Measurements from ENCODE around the gene GPA33. TPM values are rescaled to one million over a fixed set of nuclear protein-coding genes. Genes with fewer than 3 reads are reported as not detected.

The GPA33 gene
- total and polyA plus RNA-seq, 10 of the 15 experiments (the other 5 are each of a cell fraction or from before 2014, with no cell fraction given): 0.09 to 0.27 (median 0.21) TPM; not detected in 1

GRCh38 chr1:167136191-167136614, 46.0 kb upstream of the GPA33 start:
- Histone ChIP-seq H3K36me3 (ENCODE audit: control insufficient read depth in 2 of 2, insufficient read depth in 2 of 2, low read length in 1 of 2) (no peaks in the 10 kb centered on the region), H3K27me3 (replicated peaks in 1 of 2; ENCODE audit: control insufficient read depth in 2 of 2, insufficient read depth in 2 of 2, low read length in 1 of 2) (peaks cover 3 to 8% of the 10 kb centered on the region in 2 experiments; a peak in 2 of 4 replicates), H3K4me3 (no peak overlapping the region), H3K9ac (ENCODE audit: control insufficient read depth, insufficient read depth, low read length) (no peak overlapping the region), H4K20me1 (ENCODE audit: control insufficient read depth, insufficient read depth) (no peaks in the 10 kb centered on the region), H3K4me2 (ENCODE audit: control insufficient read depth, insufficient read depth) (no peak overlapping the region), H3K9me3 (replicated peaks; ENCODE audit: control insufficient read depth, insufficient read depth, low read length) (no peaks in the 10 kb centered on the region), H3K4me1 (ENCODE audit: control insufficient read depth, insufficient read depth, low read length) (no peaks in the 10 kb centered on the region), H2AFZ (ENCODE audit: control insufficient read depth, low read depth, low read length) (no peak overlapping the region), H3K79me2 (ENCODE audit: control insufficient read depth, insufficient read depth, low read length) (no peaks in the 10 kb centered on the region), H3K27ac (ENCODE audit: control insufficient read depth, insufficient read depth) (no peak overlapping the region)
- DNase-seq (ENCODE audit: low read depth, low spot score): no peak
- no TSS peak for BruUV-seq (replicated peaks)
- ChIA-PET RAD21 (ENCODE audit: unreplicated experiment) (no interaction called here), CTCF (interaction anchor here (1.6 to 5.0 kb wide), 2 partner anchors 75 to 78 kb away, joined by 3 to 20 read pairs; no protein-coding TSS in a partner anchor), SMC1A (ENCODE audit: uncharacterized antibody, unreplicated experiment) (interaction anchor here (0.7 kb wide), 1 partner anchor 83 kb away, joined by 3 read pairs; no protein-coding TSS in a partner anchor), POLR2A (no interaction called here)
- no peak for FAIRE-seq
- in situ Hi-C loops (cut with MboI) (no loop called here), intact Hi-C loops (cut with micrococcal nuclease; ENCODE audit: unreplicated experiment) (no loop called here)
- ATAC-seq: no peak
- TF ChIP-seq BACH1 (IDR thresholded peaks at IDR 0.05; ENCODE audit: borderline replicate concordance): no peak
- TF ChIP-seq ELK1 (IDR thresholded peaks at IDR 0.05; ENCODE audit: low read depth, low read length): no peak
- no peak for TF ChIP-seq RAD51 (IDR thresholded peaks at IDR 0.05)
- no peak for TF ChIP-seq BMI1 (IDR thresholded peaks at IDR 0.05; ENCODE audit: borderline replicate concordance)
- TF ChIP-seq, protein P1, sequence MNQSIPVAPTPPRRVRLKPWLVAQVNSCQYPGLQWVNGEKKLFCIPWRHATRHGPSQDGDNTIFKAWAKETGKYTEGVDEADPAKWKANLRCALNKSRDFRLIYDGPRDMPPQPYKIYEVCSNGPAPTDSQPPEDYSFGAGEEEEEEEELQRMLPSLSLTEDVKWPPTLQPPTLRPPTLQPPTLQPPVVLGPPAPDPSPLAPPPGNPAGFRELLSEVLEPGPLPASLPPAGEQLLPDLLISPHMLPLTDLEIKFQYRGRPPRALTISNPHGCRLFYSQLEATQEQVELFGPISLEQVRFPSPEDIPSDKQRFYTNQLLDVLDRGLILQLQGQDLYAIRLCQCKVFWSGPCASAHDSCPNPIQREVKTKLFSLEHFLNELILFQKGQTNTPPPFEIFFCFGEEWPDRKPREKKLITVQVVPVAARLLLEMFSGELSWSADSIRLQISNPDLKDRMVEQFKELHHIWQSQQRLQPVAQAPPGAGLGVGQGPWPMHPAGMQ (IDR thresholded peaks at IDR 0.05; ENCODE audit: borderline replicate concordance): no peak
- TF ChIP-seq, protein P2, sequence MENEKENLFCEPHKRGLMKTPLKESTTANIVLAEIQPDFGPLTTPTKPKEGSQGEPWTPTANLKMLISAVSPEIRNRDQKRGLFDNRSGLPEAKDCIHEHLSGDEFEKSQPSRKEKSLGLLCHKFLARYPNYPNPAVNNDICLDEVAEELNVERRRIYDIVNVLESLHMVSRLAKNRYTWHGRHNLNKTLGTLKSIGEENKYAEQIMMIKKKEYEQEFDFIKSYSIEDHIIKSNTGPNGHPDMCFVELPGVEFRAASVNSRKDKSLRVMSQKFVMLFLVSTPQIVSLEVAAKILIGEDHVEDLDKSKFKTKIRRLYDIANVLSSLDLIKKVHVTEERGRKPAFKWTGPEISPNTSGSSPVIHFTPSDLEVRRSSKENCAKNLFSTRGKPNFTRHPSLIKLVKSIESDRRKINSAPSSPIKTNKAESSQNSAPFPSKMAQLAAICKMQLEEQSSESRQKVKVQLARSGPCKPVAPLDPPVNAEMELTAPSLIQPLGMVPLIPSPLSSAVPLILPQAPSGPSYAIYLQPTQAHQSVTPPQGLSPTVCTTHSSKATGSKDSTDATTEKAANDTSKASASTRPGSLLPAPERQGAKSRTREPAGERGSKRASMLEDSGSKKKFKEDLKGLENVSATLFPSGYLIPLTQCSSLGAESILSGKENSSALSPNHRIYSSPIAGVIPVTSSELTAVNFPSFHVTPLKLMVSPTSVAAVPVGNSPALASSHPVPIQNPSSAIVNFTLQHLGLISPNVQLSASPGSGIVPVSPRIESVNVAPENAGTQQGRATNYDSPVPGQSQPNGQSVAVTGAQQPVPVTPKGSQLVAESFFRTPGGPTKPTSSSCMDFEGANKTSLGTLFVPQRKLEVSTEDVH (IDR thresholded peaks at IDR 0.05; ENCODE audit: low read depth, partially characterized antibody): no peak
- TF ChIP-seq, protein P3, sequence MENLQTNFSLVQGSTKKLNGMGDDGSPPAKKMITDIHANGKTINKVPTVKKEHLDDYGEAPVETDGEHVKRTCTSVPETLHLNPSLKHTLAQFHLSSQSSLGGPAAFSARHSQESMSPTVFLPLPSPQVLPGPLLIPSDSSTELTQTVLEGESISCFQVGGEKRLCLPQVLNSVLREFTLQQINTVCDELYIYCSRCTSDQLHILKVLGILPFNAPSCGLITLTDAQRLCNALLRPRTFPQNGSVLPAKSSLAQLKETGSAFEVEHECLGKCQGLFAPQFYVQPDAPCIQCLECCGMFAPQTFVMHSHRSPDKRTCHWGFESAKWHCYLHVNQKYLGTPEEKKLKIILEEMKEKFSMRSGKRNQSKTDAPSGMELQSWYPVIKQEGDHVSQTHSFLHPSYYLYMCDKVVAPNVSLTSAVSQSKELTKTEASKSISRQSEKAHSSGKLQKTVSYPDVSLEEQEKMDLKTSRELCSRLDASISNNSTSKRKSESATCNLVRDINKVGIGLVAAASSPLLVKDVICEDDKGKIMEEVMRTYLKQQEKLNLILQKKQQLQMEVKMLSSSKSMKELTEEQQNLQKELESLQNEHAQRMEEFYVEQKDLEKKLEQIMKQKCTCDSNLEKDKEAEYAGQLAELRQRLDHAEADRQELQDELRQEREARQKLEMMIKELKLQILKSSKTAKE (IDR thresholded peaks at IDR 0.05; ENCODE audit: low read depth, poor library complexity, severe bottlenecking): no peak
- WGBS (ENCODE audit: insufficient coverage, insufficient replicate concordance, low lambda C conversion rate, missing lambda C conversion rate): 0% methylated on average over 2 of the region's 2 CpGs
